HG02763 (cell line): ENCODE results near the gene SIRT4.

ENCODE experiments used
- ATAC-seq: cut with Tn5 transposase; IDR thresholded peaks from one replicate; pipeline ENCODE4 v1.9.1; 2021; ENCODE audit warnings: mild to moderate bottlenecking, moderate library complexity; ENCODE audit not compliant: unreplicated experiment

The SIRT4 gene

GRCh38 chr12:120278137-120279069, 23.7 kb upstream of the SIRT4 start:
- ATAC-seq = no peak

GRCh38 chr12:120283318-120283717, 18.8 kb upstream of the SIRT4 start:
- no peak for ATAC-seq

GRCh38 chr12:120284381-120284780, 17.7 kb upstream of the SIRT4 start:
- ATAC-seq = no peak

- no peak for ATAC-seq
Measured at GRCh38 chr12:120286768-120287490, 15.2 kb upstream of the SIRT4 start.

GRCh38 chr12:120287491-120287890, 14.6 kb upstream of the SIRT4 start:
- no peak for ATAC-seq

GRCh38 chr12:120290609-120291305, 11.4 kb upstream of the SIRT4 start:
- no peak for ATAC-seq

- ATAC-seq = peak; percentile 20
Measured at GRCh38 chr12:120292411-120292660, 9.8 kb upstream of the SIRT4 start.

- ATAC-seq = peak; percentile 28
Measured at GRCh38 chr12:120292661-120293531, 9.2 kb upstream of the SIRT4 start, which contains the start of gene RNU4-1. TSS of gene RNU4-1 (minus strand) at chr12:120293237.

- no peak for ATAC-seq
Measured at GRCh38 chr12:120314220-120314619, 12.1 kb downstream of the SIRT4 start.

GRCh38 chr12:120316798-120317223, 14.7 kb downstream of the SIRT4 start:
- no peak for ATAC-seq

- ATAC-seq = peak; percentile 99
Measured at GRCh38 chr12:120317224-120318105, 15.3 kb downstream of the SIRT4 start.

GRCh38 chr12:120321382-120322202, 19.5 kb downstream of the SIRT4 start:
- ATAC-seq = no peak

GRCh38 chr12:120323772-120324171, 21.7 kb downstream of the SIRT4 start:
- no peak for ATAC-seq

- no peak for ATAC-seq
Measured at GRCh38 chr12:120324841-120325417, 22.8 kb downstream of the SIRT4 start.

- no peak for ATAC-seq
Measured at GRCh38 chr12:120327593-120327992, 25.5 kb downstream of the SIRT4 start, which contains the start of gene PLA2G1B. TSS of gene PLA2G1B (minus strand) at chr12:120327779. CDS start at chr12:120327753, 26 bp downstream.

- ATAC-seq = no peak
Measured at GRCh38 chr12:120328228-120328627, 26.1 kb downstream of the SIRT4 start.

- ATAC-seq = no peak
Measured at GRCh38 chr12:120331390-120331789, 29.3 kb downstream of the SIRT4 start.

GRCh38 chr12:120332041-120332440, 29.9 kb downstream of the SIRT4 start:
- no peak for ATAC-seq
